HG03066 (cell line): Measurements from ENCODE around the gene DRD1.
A peak's percentile ranks its signal among the peaks of the same experiment; 100 is the strongest.
"Not testable (repeated sequence)": the region's sequence is repeated elsewhere in the genome, so short reads cannot be mapped to it uniquely, and the experiment has no call there.

Experiments used
- ATAC-seq: cut with Tn5 transposase; IDR thresholded peaks from one replicate; pipeline ENCODE4 v1.9.1; 2021; ENCODE audit warnings: low read depth; ENCODE audit not compliant: unreplicated experiment

Gene DRD1

GRCh38 chr5:175468892-175469291 is 24.9 kb upstream of the DRD1 start:
- no peak for ATAC-seq

- ATAC-seq = no peak
Observed at GRCh38 chr5:175467983-175468690, 24.2 kb upstream of the DRD1 start.

- no peak for ATAC-seq
Observed at GRCh38 chr5:175466700-175467318, 22.8 kb upstream of the DRD1 start.

DNA sequence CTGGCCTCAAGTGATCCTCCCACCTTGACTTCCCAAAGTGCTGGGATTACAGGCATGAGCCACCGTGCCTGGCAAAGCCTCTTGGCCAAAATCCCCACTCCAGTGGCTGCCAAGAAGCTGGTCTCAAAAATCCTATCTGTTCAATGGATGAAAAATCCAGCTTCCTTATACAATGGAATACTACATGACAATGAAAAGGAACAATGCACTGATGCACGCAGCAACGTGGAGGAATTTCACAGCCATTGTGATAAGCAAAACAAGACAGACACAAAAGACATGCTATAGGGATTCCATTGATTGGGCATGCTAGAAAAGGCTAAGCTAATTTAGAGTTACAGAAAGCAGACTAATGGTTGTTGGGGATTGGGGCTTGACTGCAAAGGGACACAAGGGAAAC is 21.3 kb upstream of the DRD1 start:
- no peak for ATAC-seq

GRCh38 chr5:175464942-175465233 is 20.9 kb upstream of the DRD1 start:
- no peak for ATAC-seq

GRCh38 chr5:175464074-175464941 is 20.3 kb upstream of the DRD1 start:
- ATAC-seq = peak; percentile 99

DNA sequence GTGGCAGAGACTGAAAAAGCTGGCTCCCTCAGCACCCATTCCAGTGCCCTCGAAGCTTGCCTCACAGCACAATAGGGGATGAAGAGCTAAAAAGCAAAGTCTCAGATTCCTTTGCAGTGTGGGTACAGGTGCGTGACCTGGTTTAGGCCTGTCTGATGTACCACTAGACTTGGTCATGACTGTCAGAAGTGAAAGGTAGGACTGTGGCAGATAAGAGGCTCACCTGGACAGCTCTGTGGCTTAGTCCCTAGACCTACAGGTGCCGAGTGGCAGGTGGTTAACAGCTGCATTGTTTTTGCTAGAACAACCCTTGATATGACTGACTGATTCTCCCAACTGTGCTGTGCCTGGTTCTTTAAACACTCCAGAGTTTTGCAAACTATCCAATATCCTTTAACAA is 19.7 kb upstream of the DRD1 start:
- no peak for ATAC-seq

DNA sequence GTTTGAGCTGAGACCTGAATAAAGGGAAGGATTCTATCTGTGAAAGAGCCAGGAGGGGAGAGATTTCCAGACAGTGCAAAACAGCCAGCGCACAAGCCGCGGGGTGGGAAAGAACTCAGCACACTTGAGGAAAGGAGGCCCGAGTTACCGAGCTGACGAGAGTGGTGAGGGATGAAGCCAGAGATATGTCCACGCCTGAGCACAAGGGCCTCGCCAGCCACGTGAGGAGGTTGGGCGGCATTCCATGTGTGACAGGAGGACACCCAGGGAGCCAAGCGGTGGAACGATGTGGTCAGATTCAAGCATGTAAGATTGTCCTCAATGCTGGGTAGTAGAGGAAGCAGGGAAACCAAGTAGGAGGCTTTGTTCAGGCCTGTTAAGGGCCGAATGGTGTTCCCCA is 17.4 kb upstream of the DRD1 start:
- ATAC-seq = no peak

DNA sequence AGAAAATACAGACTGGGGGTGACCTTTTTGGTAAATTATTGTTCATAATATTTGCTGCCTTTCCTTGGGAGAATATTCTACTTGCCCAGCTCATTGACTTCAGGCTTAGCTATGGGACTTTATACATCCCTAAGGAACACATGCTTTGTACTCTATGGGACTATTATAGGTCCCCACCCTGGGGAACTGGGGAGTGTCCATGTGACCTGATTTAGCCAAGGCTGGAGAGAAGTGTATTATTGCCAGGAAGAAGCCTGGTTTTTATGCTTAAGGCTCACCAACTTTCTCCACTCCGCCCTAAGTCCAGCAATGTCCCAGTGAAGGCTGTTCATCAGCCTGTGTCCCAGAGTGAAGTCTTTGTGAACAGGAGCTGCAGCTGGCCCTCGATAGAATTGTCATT is 16.6 kb upstream of the DRD1 start:
- ATAC-seq = no peak

DNA sequence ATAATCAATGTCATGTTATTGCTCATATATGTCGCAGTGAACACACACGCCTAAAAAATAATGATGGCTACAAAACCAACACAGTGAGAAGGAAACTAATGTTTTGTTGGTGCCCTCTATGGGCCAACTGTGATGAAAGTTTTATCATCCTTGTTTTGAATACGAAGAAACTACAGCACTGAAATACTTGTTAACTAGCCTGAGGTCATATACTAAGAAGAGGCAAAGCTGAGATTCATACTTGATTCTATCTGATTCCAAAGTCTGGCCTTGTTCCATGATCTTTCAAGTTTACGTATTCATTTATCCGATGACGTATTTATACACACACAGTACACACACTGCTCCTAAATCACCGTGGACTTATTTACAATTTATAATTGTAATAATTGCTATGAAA is 16.1 kb upstream of the DRD1 start:
- ATAC-seq = no peak

DNA sequence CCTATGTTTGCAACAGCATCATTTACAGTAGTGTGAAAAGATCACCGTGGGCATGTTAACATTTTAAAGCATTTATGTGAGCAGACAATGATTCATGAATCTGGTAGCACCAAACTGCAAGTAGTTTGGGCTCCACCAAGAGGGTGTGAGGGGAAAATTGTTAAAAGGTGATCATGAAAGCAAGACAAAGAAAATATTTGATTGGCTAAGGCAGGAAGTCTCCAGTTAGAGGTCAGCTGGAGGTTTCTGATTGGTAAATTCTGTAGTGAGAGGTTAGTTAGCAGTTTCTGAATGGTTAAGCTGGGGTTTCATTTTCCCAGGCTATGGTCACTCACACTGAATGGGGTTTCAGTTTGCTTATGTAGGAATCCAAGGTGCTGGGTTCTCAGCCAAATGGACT is 13.5 kb upstream of the DRD1 start:
- ATAC-seq = peak; percentile 90

- ATAC-seq = no peak
Observed at GRCh38 chr5:175456105-175456742, 12.2 kb upstream of the DRD1 start.

GRCh38 chr5:175454338-175454737 is 10.4 kb upstream of the DRD1 start:
- ATAC-seq = not testable (repeated sequence)

- ATAC-seq = no peak
Observed at GRCh38 chr5:175452166-175452565, 8.2 kb upstream of the DRD1 start.

GRCh38 chr5:175448276-175448675 is 4.3 kb upstream of the DRD1 start:
- no peak for ATAC-seq

GRCh38 chr5:175447571-175447970 is 3.6 kb upstream of the DRD1 start:
- ATAC-seq = no peak

DNA sequence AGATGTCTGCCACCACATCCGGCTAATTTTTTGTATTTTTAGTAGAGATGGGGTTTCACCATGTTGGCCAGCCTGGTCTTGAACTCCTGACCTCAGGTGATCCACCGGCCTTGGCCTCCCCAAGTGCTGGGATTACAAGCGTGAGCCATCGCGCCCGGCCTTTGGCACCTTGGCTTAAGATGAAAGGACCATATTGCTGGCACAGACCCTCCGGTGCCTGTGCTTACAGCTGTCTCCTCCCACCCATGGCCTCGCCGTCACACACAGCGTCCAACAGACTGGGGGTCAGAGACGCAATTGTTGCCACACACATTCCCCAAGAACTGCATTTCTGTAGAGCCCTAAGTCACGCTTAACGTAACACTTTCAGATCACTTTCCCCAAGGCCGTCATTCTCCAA is 2.4 kb upstream of the DRD1 start:
- ATAC-seq = not testable (repeated sequence)

GRCh38 chr5:175444905-175445456 is 999 bp upstream of the DRD1 start:
- ATAC-seq = no peak

GRCh38 chr5:175443514-175444059 is 395 bp downstream of the DRD1 start:
- ATAC-seq = no peak

GRCh38 chr5:175438234-175438857 is 5.6 kb downstream of the DRD1 start:
- no peak for ATAC-seq
